ENCODE results near the gene SESN3.

The SESN3 gene

DNA sequence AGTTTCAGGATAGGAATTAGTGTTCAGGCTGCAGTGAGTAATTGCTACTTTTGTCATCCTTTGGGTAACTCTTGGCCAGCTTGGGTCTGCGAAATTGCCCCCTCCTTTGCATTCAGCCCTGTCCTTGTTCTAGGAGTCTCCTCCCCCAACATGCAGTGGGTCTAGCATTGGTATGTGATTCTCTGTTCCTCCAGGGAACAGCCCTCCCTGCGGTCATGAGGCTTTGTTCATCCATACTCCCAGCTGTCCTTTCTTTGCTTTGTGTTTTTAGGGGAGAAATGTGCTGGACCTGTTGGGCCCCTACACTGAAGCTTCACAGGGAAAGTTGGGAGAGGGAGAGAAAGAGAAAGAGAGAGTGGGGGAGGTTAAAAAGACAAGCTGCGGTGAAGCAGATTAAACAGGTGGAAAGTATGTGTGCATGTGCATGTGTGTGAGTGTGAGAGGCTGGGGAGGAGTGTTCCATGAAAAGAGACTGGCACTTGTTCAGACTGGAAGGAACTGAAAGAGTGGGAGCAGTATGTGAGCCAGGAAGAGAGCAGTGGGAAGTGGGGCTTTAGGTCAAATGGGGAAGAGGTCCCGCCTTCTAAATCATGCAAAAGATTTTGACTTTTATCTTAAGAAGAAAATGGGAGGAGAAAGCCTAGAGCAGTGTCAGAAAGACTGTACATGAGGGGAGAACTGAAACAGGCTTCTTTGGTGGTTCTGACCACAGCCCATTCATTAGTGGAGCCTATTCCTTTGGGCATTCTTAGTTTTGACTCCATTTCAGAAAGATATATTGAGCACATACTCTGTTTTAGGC, 17.9 kb upstream of the SESN3 start:
- no peak overlapping the region for H3K4me3 ChIP-seq (ENCODE audit: control insufficient read depth, low read depth, low read length)
- TF ChIP-seq, protein P1, sequence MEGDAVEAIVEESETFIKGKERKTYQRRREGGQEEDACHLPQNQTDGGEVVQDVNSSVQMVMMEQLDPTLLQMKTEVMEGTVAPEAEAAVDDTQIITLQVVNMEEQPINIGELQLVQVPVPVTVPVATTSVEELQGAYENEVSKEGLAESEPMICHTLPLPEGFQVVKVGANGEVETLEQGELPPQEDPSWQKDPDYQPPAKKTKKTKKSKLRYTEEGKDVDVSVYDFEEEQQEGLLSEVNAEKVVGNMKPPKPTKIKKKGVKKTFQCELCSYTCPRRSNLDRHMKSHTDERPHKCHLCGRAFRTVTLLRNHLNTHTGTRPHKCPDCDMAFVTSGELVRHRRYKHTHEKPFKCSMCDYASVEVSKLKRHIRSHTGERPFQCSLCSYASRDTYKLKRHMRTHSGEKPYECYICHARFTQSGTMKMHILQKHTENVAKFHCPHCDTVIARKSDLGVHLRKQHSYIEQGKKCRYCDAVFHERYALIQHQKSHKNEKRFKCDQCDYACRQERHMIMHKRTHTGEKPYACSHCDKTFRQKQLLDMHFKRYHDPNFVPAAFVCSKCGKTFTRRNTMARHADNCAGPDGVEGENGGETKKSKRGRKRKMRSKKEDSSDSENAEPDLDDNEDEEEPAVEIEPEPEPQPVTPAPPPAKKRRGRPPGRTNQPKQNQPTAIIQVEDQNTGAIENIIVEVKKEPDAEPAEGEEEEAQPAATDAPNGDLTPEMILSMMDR (IDR thresholded peaks at IDR 0.05; ENCODE audit: control insufficient read depth, insufficient read depth, low read depth, low read length, missing control alignments), result no peak
- no peak for DNase-seq (ENCODE audit: low read depth)

DNA sequence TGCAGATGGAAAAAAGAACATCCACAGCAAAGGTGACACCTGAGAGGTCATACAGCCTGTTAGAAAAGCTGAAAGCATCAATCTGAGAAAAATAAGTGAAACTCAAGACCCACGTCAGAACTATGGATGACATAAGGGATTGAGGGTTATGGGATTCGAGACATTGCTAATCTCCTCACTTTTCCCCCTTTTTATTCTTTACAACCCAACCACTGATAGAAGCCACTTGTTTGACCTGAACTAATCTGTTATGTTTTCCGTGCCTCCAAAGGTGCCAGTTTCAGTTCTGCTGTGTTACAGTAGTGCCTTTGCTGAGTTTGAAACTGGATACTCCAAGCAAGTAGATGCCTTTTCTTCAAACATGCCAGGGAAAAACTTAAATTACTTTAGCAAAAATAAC, 16.9 kb upstream of the SESN3 start:
- DNase-seq (ENCODE audit: low read depth), result no peak
- TF ChIP-seq, protein P1 (IDR thresholded peaks at IDR 0.05; ENCODE audit: control insufficient read depth, insufficient read depth, low read depth, low read length, missing control alignments), result no peak
- H3K4me3 ChIP-seq (ENCODE audit: control insufficient read depth, low read depth, low read length), result no peak overlapping the region

DNA sequence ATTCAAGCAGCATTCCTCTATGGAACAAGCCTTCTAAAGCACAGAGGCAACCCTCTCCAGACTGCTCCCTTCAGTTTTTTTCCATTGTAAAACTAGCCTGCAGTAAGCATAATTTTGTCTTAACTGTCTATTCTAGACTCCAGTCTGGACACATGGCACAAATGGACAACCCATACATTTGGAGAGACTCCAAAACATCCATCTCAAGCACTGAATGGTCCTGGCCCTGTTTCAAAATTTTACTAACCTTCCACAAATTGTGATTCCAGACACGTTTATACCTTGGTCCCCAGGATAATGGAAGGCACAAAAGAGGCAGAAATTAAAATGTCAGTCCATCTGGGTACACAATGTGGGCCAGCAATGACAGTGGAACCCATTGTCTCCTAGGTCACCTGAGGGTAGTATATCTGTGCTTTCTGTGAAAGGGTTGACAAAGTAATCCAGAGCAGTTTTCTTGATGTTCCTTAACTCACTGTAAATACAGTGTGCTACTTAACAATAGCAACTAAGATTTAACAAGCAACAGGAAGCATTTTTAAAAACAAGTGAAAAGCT, 16.2 kb upstream of the SESN3 start:
- DNase-seq (ENCODE audit: low read depth), result no peak
- TF ChIP-seq, protein P1 (IDR thresholded peaks at IDR 0.05; ENCODE audit: control insufficient read depth, insufficient read depth, low read depth, low read length, missing control alignments), result no peak
- H3K4me3 ChIP-seq (ENCODE audit: control insufficient read depth, low read depth, low read length), result no peak overlapping the region

DNA sequence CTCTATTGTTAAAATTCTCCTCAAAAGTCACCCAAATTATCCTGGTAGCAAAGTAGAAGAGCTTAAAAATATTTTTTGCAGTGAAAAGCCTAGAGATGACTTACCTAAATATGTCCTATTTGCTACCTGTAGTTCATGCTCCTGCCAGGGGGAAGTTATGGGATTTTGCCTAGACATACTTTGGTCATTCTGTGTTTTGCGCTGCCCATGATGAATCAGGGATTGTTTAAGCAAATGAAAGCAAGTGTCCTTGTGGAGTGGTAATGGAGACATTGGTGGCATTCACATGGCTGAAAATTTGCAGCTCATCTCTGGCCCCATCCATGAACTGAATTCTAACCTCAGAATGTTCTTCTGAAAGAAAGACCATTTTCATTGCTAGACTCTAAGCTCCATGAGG, 14.6 kb upstream of the SESN3 start:
- no peak for DNase-seq (ENCODE audit: low read depth)
- H3K4me3 ChIP-seq (ENCODE audit: control insufficient read depth, low read depth, low read length), result no peak overlapping the region
- TF ChIP-seq, protein P1 (IDR thresholded peaks at IDR 0.05; ENCODE audit: control insufficient read depth, insufficient read depth, low read depth, low read length, missing control alignments), result no peak

DNA sequence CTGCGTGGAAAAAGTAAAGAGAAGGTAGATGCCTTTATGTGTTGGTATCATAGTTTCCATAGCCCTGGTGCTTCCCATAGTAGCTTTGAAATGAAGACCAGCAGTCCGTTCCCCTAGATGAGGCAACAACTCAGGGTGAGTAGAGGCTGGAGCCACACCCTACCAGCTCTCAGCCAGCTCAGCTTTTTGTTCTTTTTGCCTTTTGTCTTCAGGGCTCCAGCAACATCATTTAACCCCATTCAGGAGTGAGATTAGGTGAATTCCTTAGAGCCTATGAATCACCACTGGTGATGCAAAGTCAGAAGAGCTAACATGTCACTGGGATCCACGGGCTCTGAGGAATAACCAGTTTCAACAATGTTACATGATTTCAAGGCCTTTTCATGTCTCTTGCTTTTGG, 14.0 kb upstream of the SESN3 start:
- TF ChIP-seq, protein P1 (IDR thresholded peaks at IDR 0.05; ENCODE audit: control insufficient read depth, insufficient read depth, low read depth, low read length, missing control alignments), result no peak
- no peak overlapping the region for H3K4me3 ChIP-seq (ENCODE audit: control insufficient read depth, low read depth, low read length)
- no peak for DNase-seq (ENCODE audit: low read depth)

DNA sequence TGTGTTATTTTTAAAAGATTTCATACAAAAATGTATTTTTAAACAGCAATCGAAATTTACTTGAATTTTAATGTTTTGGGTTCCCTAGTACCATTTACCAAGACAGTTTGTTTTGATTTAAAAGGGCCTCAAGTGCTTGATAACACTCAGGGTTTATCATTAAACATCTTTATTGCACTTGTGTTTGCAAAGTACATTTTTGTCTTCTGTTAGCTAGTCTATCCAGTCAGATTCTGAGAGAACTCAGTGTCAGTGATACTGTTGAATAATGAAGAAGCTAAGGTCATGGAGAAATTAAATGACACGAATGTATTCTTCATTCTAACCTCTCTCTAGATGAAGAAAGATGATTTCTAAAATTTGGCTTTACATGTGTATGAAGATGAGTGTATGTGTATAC, 12.7 kb upstream of the SESN3 start:
- DNase-seq (ENCODE audit: low read depth), result no peak
- H3K4me3 ChIP-seq (ENCODE audit: control insufficient read depth, low read depth, low read length), result no peak overlapping the region
- TF ChIP-seq, protein P1 (IDR thresholded peaks at IDR 0.05; ENCODE audit: control insufficient read depth, insufficient read depth, low read depth, low read length, missing control alignments), result no peak
